NCI-H1417 treated with DMSO at 0.1 percent for 48 hours (cell line): ENCODE results near the gene SLC16A4.
"Not testable (repeated sequence)": the region's sequence is repeated elsewhere in the genome, so short reads cannot be mapped to it uniquely, and the experiment has no call there.

Experiments used
- DNase-seq: peaks from one replicate; lab custom pipeline; 2025; lab: John Stamatoyannopoulos, UW

SLC16A4 gene

DNA sequence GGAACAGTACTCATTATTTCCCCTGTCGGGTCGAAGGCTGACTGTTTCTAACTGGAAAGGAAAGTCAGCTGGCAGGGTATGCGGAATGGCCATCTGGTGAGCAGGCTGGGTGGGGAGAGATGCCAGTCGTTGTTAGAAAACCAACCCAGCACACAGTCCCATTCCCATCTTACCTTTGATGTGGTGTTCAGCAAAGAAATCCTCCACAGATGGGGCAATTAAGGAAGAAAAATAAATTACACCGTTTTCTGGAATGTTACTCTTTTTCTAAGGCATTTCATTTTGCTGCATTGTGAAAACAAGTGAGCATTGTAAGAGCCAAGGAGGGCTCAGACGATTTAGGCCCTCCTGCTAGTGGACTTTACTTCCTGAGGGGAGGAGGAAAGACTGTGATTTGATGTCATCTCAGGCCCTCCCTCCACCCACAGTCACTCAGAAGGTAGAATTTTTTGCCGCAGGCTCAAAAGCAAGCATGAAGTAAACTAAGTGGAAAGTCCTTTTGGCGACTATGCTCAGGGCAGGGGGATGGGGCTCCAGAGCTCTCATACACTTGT, at the start of gene SLC16A4:
Gene SLC16A4 (minus strand): TSS at position 335 of the 554 bp plus-strand sequence. CDS start 1,703 bp downstream, outside the sequence.
- no peak for DNase-seq

DNA sequence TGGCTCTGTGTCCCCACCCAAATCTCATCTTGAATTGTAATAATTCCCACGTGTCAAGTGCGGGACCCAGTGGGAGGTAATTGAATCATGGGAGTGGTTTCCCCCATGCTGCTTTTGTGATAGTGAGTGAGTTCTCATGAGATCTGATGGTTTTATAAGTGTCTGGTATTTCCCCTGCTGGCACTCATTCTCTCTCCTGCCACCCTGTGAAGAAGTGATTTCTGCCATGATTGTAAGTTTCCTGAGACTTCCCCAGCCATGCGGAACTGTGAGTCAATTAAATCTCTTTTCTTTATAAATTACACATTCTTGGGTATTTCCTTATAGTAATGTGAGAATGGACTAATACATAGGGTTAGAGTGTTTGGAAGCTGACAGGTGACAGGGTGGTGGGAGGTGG, 49.0 kb upstream of the SLC16A4 start:
- not testable (repeated sequence) for DNase-seq

DNA sequence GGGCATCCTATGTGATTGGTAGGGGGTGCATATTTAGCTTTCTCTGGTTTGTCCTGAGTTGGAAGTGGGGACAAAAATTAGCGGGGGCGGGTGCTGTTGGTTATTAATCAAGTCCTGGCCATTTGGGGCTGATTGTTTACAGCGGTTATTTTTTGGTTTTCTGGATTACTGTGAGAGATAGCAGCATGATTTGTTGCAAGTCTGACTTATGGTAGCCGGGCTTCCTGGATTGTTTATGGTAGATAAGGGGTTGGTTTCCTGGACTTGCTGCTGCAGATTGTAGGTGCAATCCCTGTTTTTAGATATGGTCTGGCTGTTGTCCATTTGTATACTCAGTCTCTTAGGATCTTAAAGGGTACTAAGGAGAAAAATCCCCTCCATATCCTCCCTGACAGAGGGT, 48.1 kb upstream of the SLC16A4 start:
- DNase-seq = no peak

DNA sequence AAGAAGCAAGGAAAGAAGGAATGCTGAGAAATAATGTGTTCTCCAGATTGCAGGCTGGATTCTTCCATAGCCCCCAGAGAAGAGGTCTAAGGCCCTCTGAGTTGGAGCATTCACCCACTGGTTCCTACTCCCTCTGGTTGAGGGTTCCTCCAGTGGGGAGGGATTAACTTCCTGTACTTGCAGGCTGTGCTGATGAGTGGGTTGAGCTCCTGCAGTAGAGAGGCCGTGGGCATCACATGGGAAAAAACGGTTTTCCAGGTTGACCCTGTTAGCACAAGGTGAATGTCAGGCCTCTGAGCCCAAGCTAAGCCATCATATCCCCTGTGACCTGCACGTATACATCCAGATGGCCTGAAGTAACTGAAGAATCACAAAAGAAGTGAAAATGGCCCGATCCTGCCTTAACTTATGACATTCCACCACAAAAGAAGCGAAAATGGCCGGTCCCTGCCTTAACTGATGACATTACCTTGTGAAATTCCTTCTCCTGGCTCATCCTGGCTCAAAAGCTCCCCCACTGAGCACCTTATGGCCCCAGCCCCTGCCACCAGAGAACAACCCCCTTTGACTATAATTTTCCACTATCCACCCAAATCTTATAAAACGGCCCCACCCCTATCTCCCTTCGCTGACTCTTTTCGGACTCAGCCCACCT, 46.9 kb upstream of the SLC16A4 start:
- not testable (repeated sequence) for DNase-seq

DNA sequence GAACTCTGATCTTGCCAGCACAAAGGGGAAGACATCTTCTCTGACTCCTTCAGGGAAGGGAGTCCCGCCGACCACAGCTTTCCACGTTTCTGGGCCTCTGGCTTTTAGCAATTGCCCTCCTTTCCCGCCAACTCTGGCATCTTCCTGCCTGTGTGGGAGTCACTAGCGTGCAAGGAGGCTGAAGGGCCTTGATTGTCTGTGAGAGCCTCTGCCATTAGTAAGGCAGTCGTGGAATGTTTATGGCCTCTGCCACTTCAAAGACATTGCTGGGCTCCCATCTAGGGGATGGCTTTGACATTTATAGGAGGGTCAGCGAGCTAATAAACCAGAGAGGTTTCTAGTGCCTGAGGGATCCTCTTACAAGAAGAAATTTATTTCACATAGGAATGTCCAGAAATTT, 45.8 kb upstream of the SLC16A4 start:
- no peak for DNase-seq

DNA sequence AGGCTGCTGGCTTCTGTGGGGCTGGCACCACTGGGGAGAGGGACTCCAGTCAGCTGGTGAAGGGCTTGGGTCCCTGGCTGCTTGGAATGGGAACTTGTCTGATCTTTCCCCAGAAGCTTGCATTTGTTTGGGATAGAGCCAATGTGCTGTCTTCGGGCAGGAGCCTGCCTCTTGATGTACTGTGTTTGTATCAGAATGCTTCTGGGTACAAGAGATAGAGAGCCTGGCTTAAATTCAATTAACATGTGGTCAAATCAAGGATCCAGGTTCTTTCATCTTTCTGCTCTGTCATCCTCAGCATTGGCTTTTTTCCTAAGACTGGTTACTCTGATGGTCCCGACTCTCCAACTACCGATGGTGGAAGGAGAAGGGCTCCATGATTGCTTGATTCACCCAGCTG, 44.1 kb upstream of the SLC16A4 start:
- no peak for DNase-seq

DNA sequence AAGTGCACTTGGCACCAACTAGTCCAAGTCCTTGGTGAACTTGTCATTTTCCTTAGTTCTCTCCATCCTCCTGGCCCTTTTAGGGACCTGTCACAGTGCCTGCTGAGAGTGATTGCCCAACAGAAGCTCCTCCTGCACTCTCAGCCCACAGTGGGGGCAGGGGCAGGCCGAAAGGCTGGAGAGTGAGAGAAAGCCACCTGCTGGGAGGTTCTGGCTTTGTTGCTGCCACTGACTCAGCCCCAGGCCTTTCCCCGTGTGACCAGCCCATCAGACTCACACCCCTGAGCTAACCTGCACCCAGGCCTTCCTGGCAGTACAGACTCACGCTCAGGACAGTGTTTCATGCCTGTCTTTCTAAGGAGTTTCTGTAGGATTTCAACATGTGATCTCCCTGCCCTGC, 43.0 kb upstream of the SLC16A4 start:
- DNase-seq = no peak

DNA sequence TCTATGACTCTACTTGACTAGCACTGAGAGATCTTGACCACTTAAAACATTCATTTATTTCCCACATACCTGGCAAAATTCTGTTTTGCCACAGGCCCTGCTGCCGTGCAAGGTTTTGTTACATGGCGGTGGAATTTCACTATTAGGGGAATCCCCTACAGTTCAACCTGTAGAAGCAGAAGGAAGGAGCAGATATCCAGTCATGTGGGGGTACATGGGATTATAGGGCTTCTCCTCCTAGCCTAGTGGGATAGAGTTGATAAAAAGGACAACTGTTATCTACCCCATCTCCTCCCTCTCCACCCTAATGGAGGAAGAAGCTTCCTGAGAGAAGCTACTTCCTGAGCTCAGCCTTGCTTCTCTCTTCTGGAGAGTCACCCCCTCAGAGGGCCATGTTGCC, 42.4 kb upstream of the SLC16A4 start:
- DNase-seq = no peak

DNA sequence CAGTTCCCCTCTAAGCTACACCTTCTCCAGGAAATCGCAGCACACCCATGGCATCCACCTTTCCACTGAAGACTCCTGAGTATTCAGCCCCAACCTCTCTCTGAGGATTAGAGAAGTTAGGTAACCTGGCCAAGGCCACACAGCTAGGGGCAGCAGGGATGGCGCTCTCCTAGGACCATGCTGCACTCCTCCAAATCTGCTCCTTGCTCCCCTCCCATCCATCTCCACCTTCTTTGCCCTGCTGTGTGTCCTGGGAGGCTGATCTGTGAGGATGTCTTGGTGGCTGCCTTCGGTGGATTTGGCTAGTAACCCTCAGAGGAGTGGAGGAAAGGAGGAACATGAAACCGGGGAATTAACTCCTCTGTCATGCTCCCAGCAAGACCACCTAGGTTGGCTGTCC, 40.1 kb upstream of the SLC16A4 start:
- DNase-seq = no peak

DNA sequence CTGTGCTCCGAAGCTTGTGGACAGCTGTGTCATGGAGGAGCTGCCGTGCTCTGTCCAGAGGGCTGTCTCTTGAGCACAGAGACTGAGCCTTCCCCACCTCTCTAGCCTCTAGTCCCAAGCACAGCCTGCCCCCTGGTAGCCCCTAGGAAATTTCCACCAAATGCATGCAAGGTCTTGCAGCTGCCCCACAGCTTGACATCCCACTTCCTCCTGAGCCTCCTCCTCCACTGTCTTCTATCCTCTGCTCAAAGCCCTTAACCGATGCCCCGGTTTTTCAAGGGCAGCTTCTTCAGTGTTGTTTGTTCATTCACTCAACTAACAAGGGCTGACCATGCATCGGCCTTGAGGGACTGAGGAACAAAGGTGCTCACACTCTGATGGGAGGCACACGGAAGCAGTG, 39.5 kb upstream of the SLC16A4 start:
- no peak for DNase-seq

DNA sequence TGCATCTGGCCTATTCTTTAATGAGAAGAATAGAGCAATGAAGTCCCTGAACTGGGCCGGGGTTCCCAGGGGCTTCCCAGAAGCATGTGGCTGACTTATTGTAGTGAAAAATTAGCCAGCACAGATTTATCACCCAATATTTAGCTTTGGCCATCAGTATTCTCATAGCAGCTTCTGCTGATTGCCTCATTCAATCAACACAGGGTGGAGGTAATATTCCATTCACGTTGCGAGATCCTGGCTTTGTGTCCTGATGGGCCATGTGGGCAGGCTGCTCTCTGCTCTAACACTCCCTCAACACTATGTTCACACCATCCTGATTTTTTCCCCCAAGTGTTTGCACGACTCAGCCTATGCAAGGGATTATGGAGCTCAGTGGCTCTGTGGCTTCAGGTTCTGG, 38.1 kb upstream of the SLC16A4 start:
- no peak for DNase-seq

DNA sequence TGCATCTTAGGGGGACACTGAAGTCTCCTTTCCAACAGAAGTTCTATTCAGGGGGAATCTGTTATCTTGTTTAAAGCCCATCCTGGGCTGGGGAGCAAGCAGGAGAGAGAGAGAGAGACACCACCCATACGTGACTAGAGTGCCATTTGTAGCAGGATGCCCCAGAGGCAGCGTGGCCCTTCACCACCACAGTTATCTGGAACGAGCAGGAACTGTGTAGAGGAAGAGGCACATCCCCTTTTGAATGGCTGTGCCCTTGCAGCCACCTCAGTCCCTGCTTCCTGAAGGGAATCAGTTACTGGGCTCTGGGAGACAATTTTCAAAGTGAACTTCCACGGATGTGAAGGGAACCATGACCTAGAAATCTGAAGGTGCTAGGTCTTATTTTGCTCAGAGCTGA, 36.0 kb upstream of the SLC16A4 start:
- DNase-seq = no peak

DNA sequence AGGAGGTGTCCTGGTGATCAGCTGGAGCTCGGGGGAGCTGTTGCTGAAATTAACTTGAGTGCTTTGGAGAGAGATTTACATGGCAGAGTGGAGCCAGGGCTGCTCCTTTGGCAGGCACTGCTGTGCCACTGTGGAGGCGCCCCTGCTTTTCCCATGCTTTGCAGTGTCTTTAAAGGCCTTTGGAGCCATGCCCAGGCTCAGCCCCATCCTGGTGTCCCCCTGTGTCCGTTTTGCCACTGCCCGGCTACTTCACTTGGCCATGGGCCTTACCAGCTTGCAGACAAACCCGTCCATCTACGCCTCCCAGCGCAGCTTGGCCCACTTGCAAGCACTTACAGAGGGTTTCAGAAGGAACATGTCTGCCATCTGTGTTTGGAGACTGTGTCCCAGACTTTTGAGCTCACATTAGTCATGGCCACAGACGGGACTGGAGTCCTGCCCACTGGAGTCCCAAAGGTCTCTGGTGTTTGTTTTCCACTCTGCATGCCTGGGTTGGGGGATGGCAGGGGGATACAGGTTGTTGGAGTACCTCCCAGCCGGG, 34.9 kb upstream of the SLC16A4 start:
- no peak for DNase-seq

DNA sequence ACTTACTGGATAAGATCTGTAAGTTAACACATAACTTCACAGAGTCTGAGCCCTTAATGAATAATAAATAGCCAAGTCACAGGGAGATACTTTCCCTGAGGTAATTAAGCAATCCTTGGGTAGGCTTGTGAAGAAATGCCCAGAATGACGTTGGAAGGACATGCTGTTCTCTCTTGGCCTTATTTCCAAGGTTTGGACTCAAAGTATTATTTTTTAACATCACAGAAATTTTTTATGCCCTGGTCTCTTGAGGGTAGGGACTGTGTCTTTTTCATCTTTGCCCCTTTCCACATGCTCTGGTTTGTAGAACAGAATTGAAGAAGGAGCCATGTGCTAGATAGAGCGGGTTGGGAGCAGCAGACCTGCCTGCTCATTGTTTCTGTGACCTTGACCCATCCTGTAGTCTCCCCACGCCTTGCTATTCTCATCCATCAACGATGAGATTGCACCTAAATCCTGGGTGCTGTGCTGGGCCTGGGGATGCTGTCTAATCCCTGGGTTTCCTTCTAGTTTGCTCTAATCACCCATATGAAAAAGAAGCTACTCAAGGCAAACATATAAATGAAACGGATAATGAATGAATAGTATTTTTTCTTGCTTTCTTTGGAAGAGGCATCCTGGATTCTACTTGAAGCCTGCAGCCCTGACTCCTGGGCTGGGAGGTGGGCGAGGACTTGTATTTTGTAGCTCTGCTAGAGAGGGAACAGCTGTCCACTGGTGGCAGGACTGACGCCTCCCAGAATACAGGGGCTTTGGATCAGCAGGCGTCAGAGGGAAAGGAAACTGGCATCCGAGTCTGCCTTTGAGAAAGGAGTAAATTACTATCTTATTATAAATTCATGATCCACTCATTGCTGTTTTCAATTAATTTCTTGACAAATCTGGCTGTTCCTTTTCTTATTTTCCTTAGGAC, 34.1 kb upstream of the SLC16A4 start:
- DNase-seq = no peak

DNA sequence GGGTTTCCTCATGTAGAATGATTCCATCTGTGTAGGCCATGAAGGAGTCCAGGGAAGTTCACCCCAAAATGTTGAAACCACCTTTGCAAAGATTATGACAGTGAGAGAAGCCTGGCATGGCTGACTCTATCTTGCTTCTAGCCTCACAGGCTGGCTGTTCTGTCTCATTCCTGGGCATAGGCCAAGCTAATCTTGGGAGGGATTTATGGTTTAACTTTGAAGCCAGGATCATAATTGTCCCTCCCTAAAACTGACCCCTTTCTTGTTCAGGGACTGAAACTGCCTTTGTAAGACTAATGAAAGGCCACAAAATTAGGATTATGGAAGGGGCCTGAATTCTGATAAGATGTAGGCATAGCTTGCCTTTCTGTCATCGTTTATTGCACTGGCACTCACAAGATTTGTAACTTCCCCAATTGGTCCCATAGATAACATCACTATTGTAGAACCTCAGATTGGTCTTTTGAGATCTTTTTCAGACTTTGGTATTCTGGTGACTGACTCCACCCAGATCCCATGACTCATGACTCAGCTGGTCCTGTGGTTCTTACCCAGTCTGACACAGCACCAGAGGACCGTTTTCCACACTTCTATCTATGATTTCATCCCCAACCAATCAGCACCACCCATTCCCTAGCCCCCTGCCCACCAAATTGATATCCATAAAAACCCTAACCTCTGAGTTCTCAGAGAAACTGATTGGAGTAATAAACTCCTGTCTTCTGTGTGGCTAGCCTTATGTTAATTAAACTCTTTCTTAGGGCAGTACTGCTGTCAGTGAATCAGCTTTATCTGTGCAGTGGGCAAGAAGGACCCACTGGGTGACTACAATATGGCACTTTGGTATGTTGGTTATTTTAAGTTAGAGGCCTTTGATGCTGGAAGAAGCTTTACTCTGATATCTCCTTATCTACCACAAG, 30.3 kb upstream of the SLC16A4 start:
- DNase-seq = no peak

DNA sequence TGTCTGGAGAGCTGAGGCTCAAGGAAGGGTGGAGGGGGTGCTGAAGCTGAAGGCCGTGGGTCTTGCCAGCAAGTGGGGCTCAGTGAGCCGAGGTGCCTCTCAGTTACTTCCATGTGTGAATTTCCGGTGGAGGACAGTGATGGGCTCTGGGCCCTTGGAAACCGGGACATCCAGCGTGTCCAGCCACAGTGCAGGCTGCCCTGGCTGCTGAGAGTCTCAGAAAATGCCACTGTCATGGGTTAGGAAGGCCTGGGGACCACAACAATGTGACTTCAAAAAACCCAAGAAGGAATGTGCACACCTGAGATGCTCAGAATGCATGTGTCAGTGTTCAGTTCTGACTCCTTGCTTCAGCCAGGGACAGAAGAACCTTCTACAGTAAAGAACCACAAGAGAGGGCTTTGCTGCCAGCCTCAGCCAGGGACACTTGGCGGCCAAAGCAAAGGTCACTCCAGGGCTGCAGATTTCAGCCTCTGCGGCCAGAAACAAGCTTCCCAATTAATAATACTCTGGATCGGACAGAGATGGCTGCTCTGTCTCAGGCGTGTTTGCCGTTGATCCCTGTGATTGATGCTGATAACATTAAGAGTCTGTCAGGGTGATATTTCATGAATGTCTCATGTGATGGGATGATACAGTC, 29.3 kb upstream of the SLC16A4 start:
- no peak for DNase-seq

DNA sequence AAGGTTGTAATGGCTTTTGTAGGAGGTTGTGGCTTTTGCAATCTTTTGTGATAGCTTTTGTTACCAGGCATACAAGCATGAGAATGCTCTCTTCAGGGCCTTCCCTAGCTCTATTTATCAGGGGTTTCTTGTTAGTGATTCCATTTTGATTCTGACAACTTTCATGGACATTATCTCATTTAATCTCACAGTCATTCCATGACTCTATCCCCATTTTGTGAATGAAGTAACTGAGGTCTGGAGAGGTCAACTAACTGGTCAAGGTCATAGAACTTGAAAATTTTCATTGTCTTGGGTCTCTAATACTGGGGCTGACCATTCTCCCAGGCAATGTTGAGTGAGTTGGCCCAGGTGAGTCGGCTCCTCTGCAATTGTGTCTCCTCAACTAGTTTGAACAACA, 27.9 kb upstream of the SLC16A4 start:
- no peak for DNase-seq

DNA sequence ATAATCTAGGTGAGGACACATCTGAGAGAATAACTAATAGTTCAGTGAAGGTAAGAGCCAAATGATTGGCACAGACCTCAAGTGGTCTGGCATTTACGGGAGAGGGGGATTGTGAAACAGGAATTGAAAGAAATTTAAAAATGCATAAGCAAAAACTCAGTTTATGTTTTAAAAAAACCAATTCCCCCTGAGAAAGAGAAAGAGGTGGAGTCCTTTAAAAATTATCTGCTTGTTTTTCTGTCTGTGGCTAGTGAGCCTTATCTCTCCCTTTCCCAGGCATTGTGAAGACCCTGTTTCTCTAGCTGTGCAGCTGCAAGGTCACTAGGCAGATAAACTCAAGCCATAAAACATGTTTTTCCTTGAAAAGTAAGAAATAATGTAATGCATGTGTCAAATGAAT, 22.2 kb upstream of the SLC16A4 start:
- not testable (repeated sequence) for DNase-seq

DNA sequence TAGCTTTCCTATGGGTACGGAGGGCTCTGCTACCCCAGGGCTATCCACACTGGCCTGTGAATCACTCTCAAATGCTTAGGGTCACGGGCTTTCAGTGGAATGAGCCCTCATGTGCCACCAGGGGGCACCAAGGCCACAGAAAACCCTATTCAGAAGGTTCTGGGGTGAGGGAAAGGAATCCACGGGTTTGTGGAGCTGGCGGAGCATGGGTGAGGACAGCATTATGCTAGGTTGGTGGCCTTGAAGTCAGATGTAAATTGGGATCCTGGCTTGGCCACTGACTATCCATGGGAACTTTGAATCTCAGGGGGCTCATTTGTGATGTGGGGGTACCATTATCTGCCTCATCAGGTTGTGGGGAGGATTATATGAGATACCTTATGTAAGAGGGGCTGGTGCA, 21.8 kb upstream of the SLC16A4 start:
- DNase-seq = no peak

DNA sequence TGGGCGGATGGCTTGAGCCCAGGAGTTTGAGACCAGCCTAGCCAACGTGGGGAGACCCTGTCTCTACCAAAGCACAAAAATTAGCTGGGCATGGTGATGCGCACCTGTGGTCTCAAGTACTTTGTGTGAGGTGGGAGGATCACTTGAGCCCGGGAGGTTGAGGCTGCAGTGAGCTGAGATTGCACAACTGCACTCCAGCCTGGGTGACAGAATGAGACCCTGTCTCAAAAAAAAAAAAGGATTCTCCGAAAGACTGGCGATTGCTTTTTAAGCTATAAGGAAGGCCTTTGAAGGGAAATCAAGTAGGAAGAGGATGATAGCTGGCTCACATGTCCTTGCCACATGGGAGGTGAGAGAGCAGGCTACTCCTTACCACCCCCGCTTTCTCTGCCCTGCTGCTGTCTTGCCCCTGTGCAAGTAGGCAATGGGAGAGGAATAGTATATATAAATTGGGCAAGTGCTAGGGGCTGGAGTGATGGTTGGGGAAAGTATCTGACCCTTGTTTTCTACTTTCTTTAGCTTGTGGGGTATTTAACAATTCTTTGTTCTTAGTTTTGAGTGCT, 20.4 kb upstream of the SLC16A4 start:
- DNase-seq = no peak

DNA sequence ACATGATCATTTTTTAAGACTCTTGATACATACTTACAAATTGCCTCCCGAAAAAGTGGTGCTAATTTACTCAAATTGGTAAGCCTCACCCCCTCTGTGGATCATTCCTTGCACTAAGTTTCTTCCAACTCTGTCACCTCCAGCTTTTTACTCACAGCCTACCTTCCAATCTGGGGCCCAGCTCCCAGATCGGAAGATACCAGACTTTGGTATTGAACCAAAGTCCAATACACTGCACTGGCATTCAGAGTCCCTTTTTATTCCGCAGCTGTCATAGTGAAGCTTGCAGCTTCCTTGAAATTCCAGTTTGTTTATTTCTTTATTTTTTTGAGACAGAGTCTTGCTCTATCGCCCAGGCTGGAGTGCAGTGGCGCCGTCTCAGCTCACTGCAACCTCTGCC, 18.5 kb upstream of the SLC16A4 start:
- no peak for DNase-seq
